SU-DHL-6 (cell line): ENCODE measurements around the gene CREB5.

Source experiments
- H2AFZ ChIP-seq: fragments of 200-600 bp; sonication (generic); 2 replicates; pipeline ENCODE4 v1.6.1; 2014; ENCODE audit warnings: low read depth, mild to moderate bottlenecking, moderate library complexity, mixed read lengths, antibody characterized with exemption, low read length; ENCODE audit not compliant: severe bottlenecking
- H3F3A ChIP-seq: fragments of 200-600 bp; shearing (Covaris generic); 2 replicates; pipeline ENCODE4 v1.6.0; 2016; ENCODE audit warnings: antibody characterized with exemption, mild to moderate bottlenecking; ENCODE audit not compliant: insufficient read depth
- H3K27ac ChIP-seq: fragments of 200-600 bp; sonication (generic); 2 replicates; pipeline ENCODE4 v1.5.1; 2016; ENCODE audit warnings: low read depth, mild to moderate bottlenecking, low read length, moderate library complexity, mixed read lengths
- H3K27me3 ChIP-seq: fragments of 200-600 bp; sonication (generic), shearing (Covaris generic); 2 replicates; pipeline ENCODE4 v1.6.0; 2014; ENCODE audit warnings: mild to moderate bottlenecking, low read length
- H3K36me3 ChIP-seq: fragments of 200-600 bp; sonication (generic); 2 replicates; pipeline ENCODE4 v1.6.1; 2014; ENCODE audit warnings: mild to moderate bottlenecking, low read length, mixed read lengths
- H3K4me2 ChIP-seq: fragments of 300-600, 200-600 bp; shearing (Covaris generic), sonication (generic); 2 replicates; pipeline ENCODE4 v1.6.0; 2014; ENCODE audit warnings: low read length, low read depth, mild to moderate bottlenecking; ENCODE audit not compliant: poor library complexity, severe bottlenecking
- H3K4me3 ChIP-seq: fragments of 200-600 bp; sonication (generic); 2 replicates; pipeline ENCODE4 v1.5.1; 2014; ENCODE audit warnings: antibody characterized with exemption, low read length, mild to moderate bottlenecking, mixed read lengths; ENCODE audit not compliant: insufficient read depth, poor library complexity, severe bottlenecking
- H3K79me2 ChIP-seq: fragments of 200-600 bp; sonication (generic); 2 replicates; pipeline ENCODE4 v1.6.1; 2014; ENCODE audit warnings: mild to moderate bottlenecking, low read length, moderate library complexity; ENCODE audit not compliant: insufficient read depth
- H3K9ac ChIP-seq: fragments of 200-600 bp; sonication (generic); 2 replicates; pipeline ENCODE4 v1.7.0; 2014; ENCODE audit warnings: mild to moderate bottlenecking, low read length
- H3K9me2 ChIP-seq: fragments of 200-600 bp; sonication (generic); replicated peaks from 2 replicates; pipeline ENCODE4 v1.6.1; 2014; ENCODE audit warnings: low read length; ENCODE audit not compliant: insufficient read depth
- H3K9me3 ChIP-seq: fragments of 200-600 bp; sonication (generic); 2 replicates; pipeline ENCODE4 v1.6.1; 2014; ENCODE audit warnings: low read length, mixed read lengths; ENCODE audit not compliant: insufficient read depth
- H4K20me1 ChIP-seq: fragments of 200-600 bp; sonication (generic); 2 replicates; pipeline ENCODE4 v1.6.1; 2014; ENCODE audit warnings: low read depth, mild to moderate bottlenecking, antibody characterized with exemption, low read length, moderate library complexity, mixed read lengths
- CTCF ChIP-seq: fragments of 200-600 bp; sonication (generic); IDR thresholded peaks from one replicate; pipeline ENCODE4 v1.5.1; 2017; ENCODE audit warnings: antibody characterized with exemption, mild to moderate bottlenecking, low read length, moderate library complexity; ENCODE audit not compliant: insufficient read depth, poor library complexity, severe bottlenecking
- EZH2phosphoT487 ChIP-seq: fragments of 200-600 bp; sonication (generic), shearing (Covaris generic); conservative IDR thresholded peaks from 2 replicates; pipeline ENCODE4 v1.6.1; 2018; ENCODE audit warnings: mild to moderate bottlenecking, antibody characterized with exemption, low read length, moderate library complexity, mixed read lengths

The CREB5 gene

GRCh38 chr7:28845106-28845505, 432.8 kb downstream of the CREB5 start:
- Histone ChIP-seq H3K4me2 (no peak overlapping the region), H3K27me3 (no peaks in the 10 kb centered on the region)
- TF ChIP-seq CTCF (no peak), EZH2phosphoT487 (no peak)

GRCh38 chr7:28847176-28847575, 434.9 kb downstream of the CREB5 start:
- H3F3A ChIP-seq, result no peaks in the 10 kb centered on the region
- H3K79me2 ChIP-seq, result no peaks in the 10 kb centered on the region
- H3K27me3 ChIP-seq, result no peaks in the 10 kb centered on the region
- TF ChIP-seq CTCF, result no peak
- TF ChIP-seq EZH2phosphoT487, result no peak
- no peak overlapping the region for H3K9ac ChIP-seq
- no peaks in the 10 kb centered on the region for H3K9me2 ChIP-seq
- H3K4me2 ChIP-seq, result no peak overlapping the region
- no peaks in the 10 kb centered on the region for H3K36me3 ChIP-seq
- no peaks in the 10 kb centered on the region for H3K9me3 ChIP-seq
- no peak overlapping the region for H3K4me3 ChIP-seq
- no peak overlapping the region for H3K27ac ChIP-seq
- H4K20me1 ChIP-seq, result no peaks in the 10 kb centered on the region
- H2AFZ ChIP-seq, result no peak overlapping the region

More at GRCh38 chr7:28845106-28845505, 432.8 kb downstream of the CREB5 start:
- no peaks in the 10 kb centered on the region for H3F3A ChIP-seq
- H3K36me3 ChIP-seq, result no peaks in the 10 kb centered on the region
- no peaks in the 10 kb centered on the region for H3K9me2 ChIP-seq
- H3K9ac ChIP-seq, result no peak overlapping the region
- H3K4me3 ChIP-seq, result no peak overlapping the region
- no peaks in the 10 kb centered on the region for H3K9me3 ChIP-seq
- H3K79me2 ChIP-seq, result no peaks in the 10 kb centered on the region
- H4K20me1 ChIP-seq, result no peaks in the 10 kb centered on the region
- H2AFZ ChIP-seq, result no peak overlapping the region
- H3K27ac ChIP-seq, result no peak overlapping the region

- TF ChIP-seq EZH2phosphoT487 (no peak), CTCF (no peak)
- no peak overlapping the region for H3K9ac ChIP-seq
- no peaks in the 10 kb centered on the region for H4K20me1 ChIP-seq
- H3K9me2 ChIP-seq, result no peaks in the 10 kb centered on the region
- H2AFZ ChIP-seq, result no peak overlapping the region
- no peaks in the 10 kb centered on the region for H3K27me3 ChIP-seq
- no peaks in the 10 kb centered on the region for H3K36me3 ChIP-seq
- H3K4me3 ChIP-seq, result no peak overlapping the region
- no peak overlapping the region for H3K27ac ChIP-seq
- H3K9me3 ChIP-seq, result no peaks in the 10 kb centered on the region
- H3K4me2 ChIP-seq, result no peak overlapping the region
- no peaks in the 10 kb centered on the region for H3F3A ChIP-seq
- H3K79me2 ChIP-seq, result no peaks in the 10 kb centered on the region
Measured at GRCh38 chr7:28847681-28848080, 435.4 kb downstream of the CREB5 start.

- Histone ChIP-seq H3K9me2 (no peaks in the 10 kb centered on the region), H3K9me3 (no peaks in the 10 kb centered on the region), H3K4me3 (no peak overlapping the region), H3K4me2 (no peak overlapping the region), H3K9ac (no peak overlapping the region), H3K36me3 (no peaks in the 10 kb centered on the region), H3F3A (no peaks in the 10 kb centered on the region), H3K27me3 (no peaks in the 10 kb centered on the region), H3K79me2 (no peaks in the 10 kb centered on the region), H2AFZ (no peak overlapping the region), H4K20me1 (no peaks in the 10 kb centered on the region), H3K27ac (no peak overlapping the region)
- TF ChIP-seq EZH2phosphoT487 (no peak), CTCF (no peak)
Measured at GRCh38 chr7:28848906-28849305, 436.6 kb downstream of the CREB5 start.
